HK-2 (cell line): ENCODE measurements around the gene NT5C3A.

ENCODE experiments used
- DNase-seq: peaks from one replicate; pipeline ENCODE4 v3.0.0-alpha.2; 2018; ENCODE audit not compliant: unreplicated experiment

The NT5C3A gene

DNA sequence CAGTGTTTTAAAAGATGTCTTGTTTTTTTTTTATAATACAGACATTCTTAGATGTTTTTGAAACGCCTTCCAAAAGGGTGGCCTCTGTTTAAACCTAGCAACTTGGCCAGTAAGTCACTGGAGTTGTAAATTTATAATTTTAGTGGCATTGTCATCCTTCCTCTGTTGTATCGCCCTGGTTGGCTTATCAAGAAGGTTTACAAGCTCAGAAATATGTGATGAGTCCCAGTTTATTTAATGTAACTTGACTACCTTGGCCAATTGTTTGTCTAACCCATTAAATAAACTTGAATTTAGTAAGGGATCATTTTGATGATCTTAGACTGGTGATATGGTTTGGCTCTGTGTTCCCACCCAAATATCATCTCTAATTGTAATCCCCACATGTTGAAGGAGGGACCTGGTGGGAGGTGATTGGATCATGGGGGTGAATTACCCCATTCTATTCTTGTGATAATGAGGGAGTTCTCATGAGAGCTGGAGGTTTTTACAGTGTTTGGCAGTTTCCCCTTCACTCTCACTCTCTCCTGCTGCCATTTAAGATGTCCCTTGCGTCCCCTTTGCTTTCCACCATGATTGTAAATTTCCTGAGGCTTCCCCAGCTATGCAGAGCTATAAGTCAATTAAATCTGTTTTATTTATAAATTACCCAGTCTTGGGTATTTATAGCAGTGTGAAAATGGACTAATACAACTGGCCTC, 13.4 kb upstream of the NT5C3A start:
- no peak for DNase-seq

DNA sequence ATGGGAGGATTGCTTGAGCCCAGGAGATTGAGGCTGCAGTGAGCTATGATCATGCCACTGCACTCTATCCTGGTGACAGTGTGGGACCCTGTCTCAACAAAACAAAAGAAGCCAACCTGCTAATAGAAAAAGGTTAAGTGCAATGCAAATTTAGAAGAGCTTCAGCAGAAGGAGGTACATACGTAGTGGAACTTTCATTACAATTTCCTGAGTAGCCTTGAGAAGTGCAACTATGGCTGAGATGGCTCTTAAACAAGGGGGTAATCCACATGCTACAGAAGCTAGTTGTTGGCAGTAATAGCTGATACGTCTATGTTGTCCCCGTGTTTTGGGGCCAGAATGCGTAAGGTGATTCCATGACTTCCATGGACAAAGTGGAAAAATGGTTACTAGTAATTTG, 10.7 kb upstream of the NT5C3A start:
- DNase-seq, result no peak

DNA sequence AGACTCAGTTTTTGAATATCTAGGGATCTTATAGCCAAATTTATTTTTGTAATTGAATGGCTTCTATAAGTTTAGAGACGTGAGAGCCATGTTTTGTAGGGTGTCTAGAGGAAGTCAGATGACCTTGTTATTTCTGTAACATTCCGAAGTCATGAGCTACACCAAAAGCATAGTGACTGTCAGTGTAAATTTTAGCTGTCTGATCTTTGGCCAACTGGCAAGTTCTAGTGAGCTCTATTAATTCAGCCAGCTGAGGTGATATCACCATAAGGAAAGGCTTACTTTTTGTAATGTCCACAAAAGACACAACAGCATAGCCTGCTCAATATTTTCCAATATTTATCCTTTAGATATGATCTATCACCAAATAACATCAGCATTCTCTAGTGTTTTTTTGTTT, 9.9 kb upstream of the NT5C3A start:
- no peak for DNase-seq

GRCh38 chr7:33070831-33071230, 8.3 kb upstream of the NT5C3A start:
- DNase-seq, result no peak

GRCh38 chr7:33070277-33070676, 7.7 kb upstream of the NT5C3A start:
- no peak for DNase-seq

GRCh38 chr7:33067921-33068320, 5.3 kb upstream of the NT5C3A start:
- no peak for DNase-seq

DNA sequence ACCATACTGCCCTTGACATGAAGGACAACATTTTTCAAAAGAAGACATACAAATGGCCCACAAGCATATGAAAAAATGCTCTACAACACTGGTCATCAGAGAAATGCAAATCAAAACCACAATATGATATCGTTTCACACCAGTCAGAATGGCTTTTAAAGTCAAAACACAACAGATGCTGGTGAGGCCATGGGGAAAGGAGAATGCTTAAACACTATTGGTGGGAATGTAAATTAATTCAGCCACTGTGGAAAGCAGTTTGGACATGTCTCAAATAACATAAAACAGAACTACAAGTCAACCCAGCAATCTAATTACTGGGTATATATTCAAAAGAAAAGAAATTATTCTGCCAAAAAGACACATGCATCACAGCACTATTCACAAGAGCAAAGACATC, 4.2 kb upstream of the NT5C3A start:
- no peak for DNase-seq

DNA sequence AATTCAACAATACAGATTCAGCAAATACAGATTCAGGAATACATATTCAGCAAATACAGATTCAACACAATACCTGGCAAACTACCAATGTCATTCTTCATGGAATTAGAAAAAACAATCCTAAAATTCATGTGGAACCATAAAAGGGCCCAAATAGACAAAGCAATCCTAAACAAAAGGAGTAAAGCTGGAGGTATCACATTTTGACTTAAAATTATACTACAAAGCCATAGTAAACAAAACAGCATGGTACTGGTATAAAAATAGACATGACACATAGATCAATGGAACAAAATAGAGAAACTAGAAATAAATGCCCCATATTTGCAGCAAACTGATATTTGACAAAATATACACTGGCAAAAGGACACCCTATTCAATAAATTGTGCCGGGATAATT, 3.4 kb upstream of the NT5C3A start:
- DNase-seq, result no peak

DNA sequence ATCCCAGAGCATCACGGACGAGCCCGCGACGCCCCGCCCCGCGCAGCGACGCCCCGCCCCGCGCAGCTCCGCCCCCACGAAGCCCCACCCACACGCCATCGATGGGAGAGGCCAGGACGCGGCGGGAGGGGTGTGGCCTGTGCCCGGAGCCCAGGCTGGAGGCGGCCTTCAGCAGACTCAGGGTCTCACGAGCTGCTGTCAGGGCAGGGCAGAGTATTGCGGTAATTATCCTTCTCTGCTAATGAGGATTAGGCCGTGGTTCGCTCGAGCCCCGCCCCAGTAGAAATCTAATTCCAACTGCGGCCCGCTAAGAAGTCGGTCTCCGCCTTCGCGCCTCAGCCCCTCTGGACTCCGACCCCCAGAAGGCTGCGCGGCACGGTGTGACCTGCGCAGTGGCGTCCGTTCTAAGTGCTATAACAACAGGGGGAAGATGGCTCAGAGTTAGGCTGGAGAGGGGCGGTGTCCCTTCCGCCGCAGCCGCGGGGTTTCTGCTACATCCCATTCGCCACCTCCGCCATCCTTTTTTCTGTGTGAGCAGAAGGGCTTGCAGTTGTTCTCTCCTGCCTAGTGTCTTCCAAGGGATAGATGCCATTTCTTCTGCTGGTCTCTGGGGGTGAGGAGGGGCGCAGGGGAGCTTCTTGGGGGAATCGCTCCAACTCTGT, 337 bp upstream of the NT5C3A start:
- DNase-seq, result peak; percentile 97

- DNase-seq, result no peak
Measured at GRCh38 chr7:33061282-33061937, 1.2 kb downstream of the NT5C3A start.

GRCh38 chr7:33059635-33060034, 2.9 kb downstream of the NT5C3A start:
- DNase-seq, result no peak

GRCh38 chr7:33055158-33055557, 7.4 kb downstream of the NT5C3A start:
- DNase-seq, result no peak

- no peak for DNase-seq
Measured at GRCh38 chr7:33054261-33054964, 8.2 kb downstream of the NT5C3A start.

- DNase-seq, result no peak
Measured at GRCh38 chr7:33053721-33054120, 8.9 kb downstream of the NT5C3A start.

DNA sequence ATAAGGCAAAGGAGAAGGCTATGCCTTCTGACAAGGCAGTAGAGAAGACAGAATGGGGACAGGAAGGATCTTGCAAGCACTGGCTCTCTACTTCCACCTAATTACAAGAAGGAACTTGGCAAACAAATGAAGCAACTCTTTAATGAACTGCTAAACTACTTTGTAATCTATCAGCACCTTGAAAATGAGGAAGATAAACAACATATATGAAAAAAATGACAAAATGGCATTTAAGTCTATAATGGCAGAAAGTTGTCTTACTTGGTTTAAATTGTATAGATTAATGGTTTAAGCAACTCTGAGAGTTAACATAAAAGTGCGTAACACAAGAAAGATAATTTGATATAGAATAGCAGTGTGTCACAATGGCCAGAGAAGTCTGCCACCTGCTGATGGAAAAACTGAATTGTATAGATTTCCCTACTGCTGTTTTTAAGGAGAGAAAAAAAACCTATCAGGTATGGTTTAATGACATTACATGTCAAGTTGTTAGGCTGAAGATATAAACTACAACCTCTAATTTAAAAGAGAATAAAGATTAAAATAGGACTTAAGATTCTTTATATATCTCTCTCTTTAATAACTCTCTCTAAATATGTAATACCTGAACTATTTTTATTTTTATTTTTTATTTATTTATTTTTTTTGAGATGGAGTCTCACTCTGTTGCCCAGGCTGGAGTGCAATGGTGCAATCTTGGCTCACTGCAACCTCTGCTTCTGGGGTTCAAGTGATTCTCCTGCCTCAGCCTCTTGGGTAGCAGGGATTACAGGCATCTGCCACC, 11.8 kb downstream of the NT5C3A start:
- DNase-seq, result no peak

DNA sequence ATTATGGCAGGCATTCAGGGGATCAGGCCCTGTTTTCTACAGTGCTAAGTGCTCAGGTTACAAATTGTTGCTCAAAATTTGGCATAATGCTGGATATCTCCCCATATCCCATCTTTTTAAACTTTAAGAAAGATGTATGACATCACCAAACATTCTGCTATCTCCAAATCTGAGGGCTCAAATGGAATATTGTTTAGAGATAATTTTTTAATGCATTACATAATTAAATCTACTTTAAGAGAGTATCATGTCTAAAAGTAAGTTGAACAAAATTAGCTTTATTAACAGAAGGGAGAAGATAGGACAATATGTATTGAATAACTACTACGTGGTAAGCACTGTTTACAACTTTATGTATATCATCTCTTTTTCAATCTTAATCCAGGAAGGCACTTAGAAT, 13.9 kb downstream of the NT5C3A start:
- no peak for DNase-seq

DNA sequence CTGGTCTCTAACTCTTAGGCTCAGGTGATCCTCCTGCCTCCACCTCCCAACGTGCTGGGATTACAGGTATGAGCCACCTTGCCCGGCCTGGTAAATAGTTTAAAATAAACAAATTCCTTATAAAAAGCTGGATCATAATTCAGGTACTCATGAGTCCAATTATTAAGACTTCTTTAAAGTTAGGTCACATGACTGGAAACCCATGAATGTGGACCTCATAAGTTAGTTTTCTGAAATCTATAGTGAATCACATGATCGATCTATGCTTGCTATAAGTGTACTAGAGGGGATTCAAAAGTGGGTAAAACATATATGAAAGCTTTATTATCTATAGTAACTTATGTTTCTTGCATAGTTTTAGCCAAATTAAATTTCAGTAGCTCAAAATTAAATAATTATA, 14.3 kb downstream of the NT5C3A start:
- DNase-seq, result no peak

GRCh38 chr7:33044986-33045385, 17.6 kb downstream of the NT5C3A start:
- no peak for DNase-seq

GRCh38 chr7:33044401-33044718, 18.2 kb downstream of the NT5C3A start:
- no peak for DNase-seq

GRCh38 chr7:33043501-33044400, 18.8 kb downstream of the NT5C3A start:
- DNase-seq, result no peak
